NT2/D1 (cell line): ENCODE results near the gene MBD4.

Experiments used
- DNase-seq: peaks from one replicate; pipeline ENCODE4 v3.0.0-alpha.2; 2011; ENCODE audit warnings: low read depth, low spot score
- H3K27me3 ChIP-seq: 2 replicates; pipeline ENCODE4 v1.6.0; 2011; ENCODE audit warnings: mild to moderate bottlenecking; ENCODE audit not compliant: insufficient read length, insufficient read depth
- H3K36me3 ChIP-seq: 2 replicates; pipeline ENCODE4 v1.6.1; 2011; ENCODE audit warnings: mild to moderate bottlenecking, low read length, mixed read lengths; ENCODE audit not compliant: insufficient read depth, insufficient read length
- H3K4me1 ChIP-seq: 2 replicates; pipeline ENCODE4 v1.5.1; 2011; ENCODE audit not compliant: insufficient read depth, insufficient read length
- H3K4me3 ChIP-seq: 2 replicates; pipeline ENCODE4 v1.5.1; 2011; ENCODE audit warnings: low read depth; ENCODE audit not compliant: insufficient read length
- H3K9ac ChIP-seq: 2 replicates; pipeline ENCODE4 v1.6.0; 2011; ENCODE audit warnings: low read depth; ENCODE audit not compliant: insufficient read length
- H3K9me3 ChIP-seq: 2 replicates; pipeline ENCODE4 v1.5.1; 2011; ENCODE audit warnings: mild to moderate bottlenecking, low read length; ENCODE audit not compliant: insufficient read depth
- SUZ12 ChIP-seq: IDR thresholded peaks from 2 replicates; pipeline ENCODE4 v1.6.1; 2011; ENCODE audit not compliant: insufficient read length, insufficient read depth; ENCODE audit errors: extremely low read depth
- YY1 ChIP-seq: IDR thresholded peaks from 2 replicates; pipeline ENCODE4 v1.6.1; 2011; ENCODE audit not compliant: insufficient read length, insufficient read depth
- ZNF274 ChIP-seq: IDR thresholded peaks from 2 replicates; pipeline ENCODE4 v1.6.1; 2011; ENCODE audit warnings: mild to moderate bottlenecking, low read depth, low read length

Gene MBD4

DNA sequence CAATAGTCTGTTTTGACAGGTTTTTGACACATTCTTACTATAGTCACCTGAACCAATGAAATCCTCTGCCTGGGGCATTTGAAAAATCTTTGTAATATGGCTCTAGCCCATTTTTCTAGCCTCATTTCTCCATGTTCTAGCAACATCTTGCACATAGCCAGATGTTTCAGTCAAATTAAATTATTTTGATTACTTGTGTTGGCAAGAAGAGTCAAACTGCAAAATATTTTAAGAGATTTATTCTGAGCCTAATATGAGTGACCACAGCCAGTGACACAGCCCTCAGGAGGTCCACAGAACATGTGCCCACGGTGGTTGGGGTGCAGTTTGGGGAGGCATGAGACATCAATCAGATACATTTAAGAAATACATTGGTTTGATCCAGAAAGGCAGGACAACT lies 7.2 kb upstream of the MBD4 start:
- H3K4me3 ChIP-seq: no peak overlapping the region
- H3K9me3 ChIP-seq: no peaks in the 10 kb centered on the region
- no peaks in the 10 kb centered on the region for H3K27me3 ChIP-seq
- no peak for TF ChIP-seq SUZ12
- TF ChIP-seq YY1: no peak
- TF ChIP-seq ZNF274: no peak
- H3K36me3 ChIP-seq: peaks cover 21% of the 10 kb centered on the region
- no peak overlapping the region for H3K9ac ChIP-seq
- no peak for DNase-seq
- peaks cover 4% of the 10 kb centered on the region for H3K4me1 ChIP-seq

DNA sequence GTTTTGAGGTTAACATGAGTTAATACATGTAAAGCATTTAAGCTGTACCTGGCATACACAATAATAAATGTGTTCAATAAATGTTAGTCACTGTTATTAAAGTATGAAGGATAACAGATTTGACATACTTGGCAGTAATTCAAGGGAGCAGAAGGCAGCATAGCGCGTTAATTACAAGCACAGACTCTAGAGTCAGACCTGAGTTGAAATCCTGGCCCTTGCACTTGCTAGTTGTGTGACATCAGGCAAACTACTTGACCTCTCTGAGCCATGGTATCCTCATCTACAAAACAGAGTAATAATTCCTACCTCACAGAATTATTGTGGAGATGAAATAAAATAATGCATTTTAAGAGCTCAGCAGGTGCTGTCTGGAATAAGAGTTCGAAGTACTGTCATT lies 5.7 kb upstream of the MBD4 start:
- H3K4me3 ChIP-seq: no peak overlapping the region
- no peak overlapping the region for H3K9ac ChIP-seq
- TF ChIP-seq YY1: no peak
- TF ChIP-seq SUZ12: no peak
- TF ChIP-seq ZNF274: no peak
- H3K27me3 ChIP-seq: no peaks in the 10 kb centered on the region
- H3K4me1 ChIP-seq: peaks cover 7% of the 10 kb centered on the region
- H3K36me3 ChIP-seq: peaks cover 10% of the 10 kb centered on the region
- no peaks in the 10 kb centered on the region for H3K9me3 ChIP-seq
- DNase-seq: no peak

DNA sequence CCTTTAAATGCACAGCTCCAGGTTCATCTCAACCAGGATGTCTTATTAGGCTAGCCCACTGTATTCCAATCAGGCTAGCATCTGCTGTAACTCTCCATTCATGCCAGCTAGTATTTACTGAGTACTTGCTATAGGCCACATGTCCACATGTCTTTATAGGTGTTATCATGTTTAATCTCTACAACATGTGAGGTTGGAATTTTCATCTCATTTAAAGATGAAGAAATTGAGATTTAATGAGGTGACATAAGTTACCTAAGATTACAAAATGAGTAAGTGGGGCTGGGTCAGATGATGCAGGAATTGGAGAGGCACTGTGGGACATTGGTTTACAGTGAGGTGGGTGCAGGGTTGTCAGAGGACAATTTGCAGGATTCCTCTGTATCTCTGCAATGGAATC lies 3.2 kb upstream of the MBD4 start:
- H3K4me3 ChIP-seq: no peak overlapping the region
- no peaks in the 10 kb centered on the region for H3K27me3 ChIP-seq
- peaks cover 5% of the 10 kb centered on the region for H3K4me1 ChIP-seq
- no peak overlapping the region for H3K9ac ChIP-seq
- peaks cover 15% of the 10 kb centered on the region for H3K36me3 ChIP-seq
- DNase-seq: no peak
- no peaks in the 10 kb centered on the region for H3K9me3 ChIP-seq
- TF ChIP-seq YY1 (no peak), ZNF274 (no peak), SUZ12 (no peak)

DNA sequence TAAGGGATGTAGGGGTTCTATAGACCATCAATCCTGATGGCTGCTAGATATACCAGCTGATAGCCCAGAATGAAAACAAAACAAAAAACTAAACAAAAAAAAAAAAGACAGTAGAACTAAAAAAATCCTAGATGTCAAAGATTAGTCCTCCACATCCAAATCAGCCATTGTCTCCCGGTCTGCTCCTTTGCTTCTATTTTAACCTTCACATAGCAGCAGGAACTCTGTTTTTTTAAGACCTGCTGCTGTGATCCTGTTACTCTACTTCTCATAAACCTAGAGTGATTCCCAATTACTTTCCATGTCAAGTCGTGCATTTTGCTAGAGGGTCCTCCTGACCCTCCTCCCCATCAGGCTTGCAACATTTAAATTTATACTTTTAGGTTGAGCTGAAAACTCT lies 2.7 kb upstream of the MBD4 start:
- Histone ChIP-seq H3K4me1 (peaks cover 2% of the 10 kb centered on the region), H3K9me3 (no peaks in the 10 kb centered on the region), H3K27me3 (no peaks in the 10 kb centered on the region), H3K36me3 (peaks cover 20% of the 10 kb centered on the region), H3K4me3 (no peak overlapping the region), H3K9ac (no peak overlapping the region)
- DNase-seq: no peak
- no peak for TF ChIP-seq SUZ12
- TF ChIP-seq YY1: no peak
- TF ChIP-seq ZNF274: no peak

DNA sequence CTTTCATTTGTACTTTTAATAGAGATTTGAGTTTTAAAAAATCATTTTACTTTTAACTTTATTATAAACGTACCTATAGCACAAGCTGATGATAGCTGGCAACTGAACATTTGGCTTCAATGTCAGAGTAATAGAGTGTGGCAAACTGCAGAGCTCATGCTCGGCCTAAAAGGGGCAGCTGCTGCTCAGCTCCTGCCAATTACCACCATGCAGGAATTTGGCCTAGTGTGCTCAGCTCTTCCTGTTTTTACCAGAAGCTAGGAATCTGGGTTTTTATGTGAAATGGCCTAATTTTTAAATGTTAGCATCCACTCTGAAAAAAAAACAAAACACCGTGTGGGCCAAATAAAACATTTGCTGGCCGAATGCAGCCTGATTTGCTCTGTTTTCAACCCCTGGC lies 2.0 kb upstream of the MBD4 start:
- Histone ChIP-seq H3K4me1 (peaks cover 2% of the 10 kb centered on the region), H3K27me3 (no peaks in the 10 kb centered on the region), H3K4me3 (no peak overlapping the region), H3K9me3 (no peaks in the 10 kb centered on the region), H3K36me3 (peaks cover 27% of the 10 kb centered on the region), H3K9ac (peak overlapping the region; percentile 36)
- TF ChIP-seq ZNF274 (no peak), SUZ12 (no peak), YY1 (no peak)
- no peak for DNase-seq

DNA sequence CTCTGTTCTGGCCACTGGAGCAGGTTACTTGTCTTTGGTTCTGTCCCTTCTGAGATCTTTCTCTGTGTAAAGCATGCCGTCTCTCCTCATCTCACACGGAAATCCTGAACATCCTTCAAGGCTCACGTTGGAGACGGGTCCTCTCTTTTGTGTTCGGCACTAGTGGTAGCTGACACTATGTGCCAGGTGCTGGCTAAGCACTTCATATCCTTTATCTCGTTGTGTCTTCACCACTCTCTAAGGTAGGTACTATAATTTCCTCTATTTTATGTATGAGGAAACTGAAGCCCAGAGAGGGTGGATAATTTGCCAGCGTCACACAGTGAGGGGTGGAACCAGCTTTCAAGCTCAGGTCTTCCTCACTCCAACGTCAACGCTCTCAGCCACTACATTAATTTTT lies 1.5 kb upstream of the MBD4 start:
- TF ChIP-seq YY1 (no peak), SUZ12 (no peak), ZNF274 (no peak)
- Histone ChIP-seq H3K27me3 (no peaks in the 10 kb centered on the region), H3K4me3 (peak overlapping the region; percentile 99), H3K36me3 (peaks cover 32% of the 10 kb centered on the region), H3K4me1 (peaks cover 2% of the 10 kb centered on the region), H3K9ac (peak overlapping the region; percentile 96), H3K9me3 (no peaks in the 10 kb centered on the region)
- no peak for DNase-seq

DNA sequence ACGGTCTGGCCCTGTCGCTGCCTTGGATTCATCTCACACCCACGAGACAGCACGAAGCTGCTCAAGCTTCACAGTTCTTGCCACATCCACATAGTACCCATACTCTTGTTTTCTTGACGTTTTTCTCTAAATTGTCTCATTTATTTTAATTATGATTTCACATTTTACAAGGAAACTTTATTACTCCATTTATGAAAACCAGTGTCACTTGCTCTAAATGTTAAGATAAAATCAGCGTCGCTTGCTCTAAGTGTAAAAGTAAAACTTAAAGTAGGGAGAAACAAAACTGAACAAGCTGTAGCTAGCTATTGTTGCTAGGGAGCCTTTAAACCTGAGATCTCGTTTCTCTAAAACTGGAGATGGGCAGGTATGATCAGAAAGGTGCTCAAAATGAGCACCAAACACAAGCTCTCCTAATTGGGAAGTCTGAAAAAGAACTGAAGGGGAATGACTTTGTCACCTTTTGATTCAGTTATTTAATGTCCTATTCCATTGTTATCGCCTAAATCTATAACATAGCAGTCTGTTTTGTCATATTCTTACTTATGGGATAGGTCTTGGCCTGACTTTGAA lies 956 bp upstream of the MBD4 start:
- Histone ChIP-seq H3K27me3 (no peaks in the 10 kb centered on the region), H3K4me3 (peak overlapping the region; percentile 99), H3K4me1 (peaks cover 2% of the 10 kb centered on the region), H3K36me3 (peaks cover 38% of the 10 kb centered on the region), H3K9me3 (no peaks in the 10 kb centered on the region), H3K9ac (peak overlapping the region; percentile 96)
- no peak for TF ChIP-seq ZNF274
- no peak for DNase-seq

DNA sequence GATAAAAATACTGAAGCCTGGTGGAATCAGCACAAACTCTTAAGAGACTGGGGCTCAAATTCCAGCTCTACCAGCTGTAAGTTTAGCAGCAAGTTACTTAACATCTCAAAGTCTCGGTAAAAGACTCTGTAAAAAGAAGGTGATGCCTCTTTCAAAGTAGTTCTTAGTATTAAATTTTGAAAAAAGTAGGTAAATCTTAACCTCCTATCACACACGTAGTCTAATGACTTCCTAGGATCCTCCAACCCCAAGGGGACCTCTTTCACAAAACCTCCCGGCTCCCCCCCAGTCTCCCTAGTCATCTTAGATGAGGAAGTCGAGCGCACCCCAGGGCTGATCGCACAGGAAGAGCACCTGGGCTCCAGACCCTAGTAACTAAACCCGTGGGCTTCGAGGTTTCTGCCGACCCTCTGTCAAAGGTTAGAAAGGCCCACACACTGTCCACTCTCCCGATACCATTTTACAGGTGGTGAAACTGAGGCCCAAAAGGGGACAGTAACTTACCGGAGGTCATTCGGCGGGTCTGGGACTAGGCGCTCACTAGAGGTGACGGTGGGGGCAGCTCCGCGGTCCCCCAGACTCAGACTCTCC lies 427 bp downstream of the MBD4 start:
- peak overlapping the region; percentile 99 for H3K4me3 ChIP-seq
- TF ChIP-seq SUZ12 (no peak), YY1 (no peak)
- H3K4me1 ChIP-seq: peaks cover 2% of the 10 kb centered on the region
- H3K9ac ChIP-seq: peak overlapping the region; percentile 96
- no peaks in the 10 kb centered on the region for H3K27me3 ChIP-seq
- H3K9me3 ChIP-seq: no peaks in the 10 kb centered on the region
- no peak for DNase-seq
- peaks cover 49% of the 10 kb centered on the region for H3K36me3 ChIP-seq
